Renal cortex interstitium (tissue), 11 donors: ENCODE measurements around the gene ESRRG. TPM values are rescaled to one million over a fixed set of nuclear protein-coding genes. Genes with fewer than 3 reads are reported as not detected.

ENCODE experiments used
- DNase-seq, 11 donors: peaks; one replicate each; pipeline ENCODE4 v3.0.0-alpha.2; 2013; ENCODE audit warnings: low read depth in 9 of 11, low spot score in 4 of 11; ENCODE audit errors: extremely low read depth in 1 of 11
- polyA plus RNA-seq, 3 donors: library from polyadenylated mRNA; unstranded; fragments of 120-200 nt; gene quantifications; one replicate each; pipeline ENCODE4 v1.2.1, GENCODE V29; 2013; ENCODE audit not compliant: insufficient read length in 3 of 3

The ESRRG gene
- polyA plus RNA-seq, 3 donors = 32.5 to 47.0 (median 38.3) TPM

GRCh38 chr1:216600730-216601609, 122.3 kb downstream of the ESRRG start:
- peak; percentile 53 to 78 (median 72) for DNase-seq

- DNase-seq = no peak
Observed at GRCh38 chr1:216599851-216600250, 123.4 kb downstream of the ESRRG start.

- no peak for DNase-seq
Observed at GRCh38 chr1:216598448-216598847, 124.8 kb downstream of the ESRRG start.

GRCh38 chr1:216596281-216596862, 126.9 kb downstream of the ESRRG start:
- DNase-seq = peak in 2 of 11 donors; percentile 2 to 3

- no peak for DNase-seq
Observed at GRCh38 chr1:216587715-216588114, 135.5 kb downstream of the ESRRG start.

GRCh38 chr1:216582151-216582550, 141.1 kb downstream of the ESRRG start:
- DNase-seq = no peak

GRCh38 chr1:216580538-216581057, 142.6 kb downstream of the ESRRG start:
- no peak for DNase-seq

- no peak for DNase-seq
Observed at GRCh38 chr1:216576234-216576937, 146.8 kb downstream of the ESRRG start.

GRCh38 chr1:216566641-216567205, 156.5 kb downstream of the ESRRG start:
- no peak for DNase-seq

GRCh38 chr1:216563087-216563486, 160.1 kb downstream of the ESRRG start:
- DNase-seq = no peak

- no peak for DNase-seq
Observed at GRCh38 chr1:216562383-216562782, 160.8 kb downstream of the ESRRG start.

- DNase-seq = no peak
Observed at GRCh38 chr1:216560527-216560926, 162.7 kb downstream of the ESRRG start.

- no peak for DNase-seq
Observed at GRCh38 chr1:216559359-216559758, 163.9 kb downstream of the ESRRG start.

GRCh38 chr1:216555653-216556052, 167.6 kb downstream of the ESRRG start:
- no peak for DNase-seq

- DNase-seq = peak in 1 of 11 donors; percentile 12
Observed at GRCh38 chr1:216554934-216555333, 168.3 kb downstream of the ESRRG start.

- DNase-seq = no peak
Observed at GRCh38 chr1:216553766-216554165, 169.5 kb downstream of the ESRRG start.

- no peak for DNase-seq
Observed at GRCh38 chr1:216553040-216553439, 170.2 kb downstream of the ESRRG start.

GRCh38 chr1:216549796-216550195, 173.4 kb downstream of the ESRRG start:
- no peak for DNase-seq

- no peak for DNase-seq
Observed at GRCh38 chr1:216542741-216543140, 180.5 kb downstream of the ESRRG start.
